Measurements from ENCODE around the gene MAGEF1.
"Not testable (repeated sequence)": the region's sequence is repeated elsewhere in the genome, so short reads cannot be mapped to it uniquely, and the experiment has no call there.

The MAGEF1 gene

DNA sequence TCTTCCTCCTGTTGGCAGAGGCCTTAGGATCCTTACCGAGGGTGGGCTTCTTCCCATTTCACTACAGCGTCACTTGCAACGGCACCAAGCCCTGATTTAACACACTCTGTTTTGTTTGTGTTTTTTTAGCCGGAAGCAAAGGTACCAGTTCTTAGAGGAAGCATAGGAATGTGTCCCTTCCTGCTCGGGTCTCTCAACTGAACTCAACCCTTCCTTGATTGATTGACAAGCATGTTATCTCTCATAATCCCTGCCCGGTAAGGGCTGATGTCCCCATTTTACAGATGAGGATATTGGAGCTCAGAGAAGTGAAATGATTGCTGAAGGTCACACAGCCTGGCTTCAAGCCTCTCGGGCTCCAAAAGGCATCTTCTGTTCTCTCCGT lies 26.6 kb upstream of the MAGEF1 start:
- peaks cover 0 to 53% (median 10%) of the 10 kb centered on the region in 10 experiments; a peak in 13 of 20 replicates for H3K4me1 ChIP-seq
- no peaks in the 10 kb centered on the region for H3K9me3 ChIP-seq (replicated peaks in 1 of 11)
- H3K36me3 ChIP-seq, result no peaks in the 10 kb centered on the region
- no peak overlapping the region for H3K9ac ChIP-seq
- TF ChIP-seq Cebpa-rat (IDR thresholded peaks at IDR 0.05), result no peak
- peak overlapping the region in 4 of 11 experiments; percentile 7 to 84 (median 68); a peak in 6 of 22 replicates for H3K4me2 ChIP-seq
- 0 out of 22 replicates have a peak overlapping the region, but pooled peaks of 1 of the 11 experiments have one; percentile 9 for H3K27ac ChIP-seq
- H3K27me3 ChIP-seq, result no peaks in the 10 kb centered on the region
- H3K4me3 ChIP-seq, result no peak overlapping the region
- H4K20me1 ChIP-seq, result no peaks in the 10 kb centered on the region

DNA sequence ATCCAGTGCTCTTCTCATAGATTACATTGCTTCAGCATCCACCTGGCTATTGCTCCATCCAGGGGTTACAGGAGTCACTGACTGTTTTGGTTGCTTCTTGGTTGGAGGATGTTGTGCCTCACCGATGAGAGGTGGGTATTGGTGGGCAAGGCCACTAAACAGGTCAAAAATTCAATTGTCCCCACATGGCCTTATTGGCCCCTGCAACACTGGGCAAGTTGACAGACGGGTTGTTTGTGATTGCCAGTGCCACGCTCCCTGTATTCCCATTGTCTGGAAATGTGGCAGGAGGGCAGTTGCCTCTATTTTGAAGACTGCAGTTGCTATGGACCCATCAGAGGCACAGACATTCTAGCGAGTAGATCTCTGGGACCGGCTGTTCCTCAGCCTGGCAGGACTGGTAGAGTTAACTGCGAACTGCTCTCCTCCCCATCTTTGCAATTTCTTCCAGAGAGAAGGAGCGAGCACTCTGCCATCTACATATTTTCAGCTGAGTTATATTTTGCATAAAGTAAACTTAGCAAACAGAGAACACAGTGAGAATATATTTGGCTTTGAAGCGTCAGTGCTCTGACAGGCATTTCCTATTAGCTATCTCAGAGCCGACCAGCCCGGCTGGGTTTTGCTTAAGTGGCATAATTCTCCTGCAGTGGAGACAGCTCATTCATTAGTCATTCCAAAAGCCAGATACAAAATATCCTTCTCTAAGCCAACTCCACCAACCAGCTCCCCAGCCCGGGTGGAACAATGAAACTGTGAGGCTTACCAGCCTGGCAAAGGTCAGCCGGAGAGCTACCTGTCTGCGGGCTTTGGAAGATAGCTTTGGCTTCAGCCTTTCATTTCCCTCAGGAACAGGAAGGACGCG lies 26.0 kb upstream of the MAGEF1 start:
- no peak for TF ChIP-seq Cebpa-rat (IDR thresholded peaks at IDR 0.05)
- no peaks in the 10 kb centered on the region for H3K9me3 ChIP-seq (replicated peaks in 1 of 11)
- H3K27ac ChIP-seq, result 0 out of 22 replicates have a peak overlapping the region, but pooled peaks of 1 of the 11 experiments have one; percentile 9
- no peaks in the 10 kb centered on the region for H3K27me3 ChIP-seq
- no peak overlapping the region for H3K4me3 ChIP-seq
- peak overlapping the region in 4 of 11 experiments; percentile 7 to 84 (median 68); a peak in 7 of 22 replicates for H3K4me2 ChIP-seq
- H4K20me1 ChIP-seq, result no peaks in the 10 kb centered on the region
- H3K9ac ChIP-seq, result no peak overlapping the region
- H3K36me3 ChIP-seq, result no peaks in the 10 kb centered on the region
- H3K4me1 ChIP-seq, result peaks cover 0 to 53% (median 10%) of the 10 kb centered on the region in 10 experiments; a peak in 13 of 20 replicates

DNA sequence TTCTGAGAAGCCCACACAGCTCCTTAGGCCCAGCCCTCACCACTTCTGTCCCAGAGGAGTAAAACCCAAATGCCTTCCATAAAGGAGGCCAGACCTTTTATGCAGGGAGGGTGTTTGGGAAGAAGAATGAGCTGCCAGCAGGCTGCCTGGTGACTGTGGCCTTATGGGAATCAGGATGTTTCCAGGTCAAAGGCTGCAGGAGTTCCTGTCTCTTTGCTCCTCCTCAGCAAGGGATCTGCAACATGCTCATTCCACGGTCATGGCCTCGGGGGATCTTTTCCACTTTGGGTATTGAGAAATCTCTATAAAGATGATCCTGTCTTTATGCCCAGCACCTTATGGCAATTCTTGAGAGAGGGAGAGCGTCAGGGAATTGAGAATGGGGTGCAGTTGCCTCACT lies 25.2 kb upstream of the MAGEF1 start:
- no peak for TF ChIP-seq Cebpa-rat (IDR thresholded peaks at IDR 0.05)
- Histone ChIP-seq H3K4me1 (peaks cover 0 to 49% (median 10%) of the 10 kb centered on the region in 10 experiments; a peak in 13 of 20 replicates), H3K9ac (no peak overlapping the region), H3K36me3 (no peaks in the 10 kb centered on the region), H3K27me3 (no peaks in the 10 kb centered on the region), H3K27ac (no peak overlapping the region), H4K20me1 (no peaks in the 10 kb centered on the region), H3K9me3 (replicated peaks in 1 of 11) (no peaks in the 10 kb centered on the region), H3K4me2 (peak overlapping the region in 3 of 11 experiments; percentile 65 to 84 (median 70); a peak in 4 of 22 replicates), H3K4me3 (no peak overlapping the region)

DNA sequence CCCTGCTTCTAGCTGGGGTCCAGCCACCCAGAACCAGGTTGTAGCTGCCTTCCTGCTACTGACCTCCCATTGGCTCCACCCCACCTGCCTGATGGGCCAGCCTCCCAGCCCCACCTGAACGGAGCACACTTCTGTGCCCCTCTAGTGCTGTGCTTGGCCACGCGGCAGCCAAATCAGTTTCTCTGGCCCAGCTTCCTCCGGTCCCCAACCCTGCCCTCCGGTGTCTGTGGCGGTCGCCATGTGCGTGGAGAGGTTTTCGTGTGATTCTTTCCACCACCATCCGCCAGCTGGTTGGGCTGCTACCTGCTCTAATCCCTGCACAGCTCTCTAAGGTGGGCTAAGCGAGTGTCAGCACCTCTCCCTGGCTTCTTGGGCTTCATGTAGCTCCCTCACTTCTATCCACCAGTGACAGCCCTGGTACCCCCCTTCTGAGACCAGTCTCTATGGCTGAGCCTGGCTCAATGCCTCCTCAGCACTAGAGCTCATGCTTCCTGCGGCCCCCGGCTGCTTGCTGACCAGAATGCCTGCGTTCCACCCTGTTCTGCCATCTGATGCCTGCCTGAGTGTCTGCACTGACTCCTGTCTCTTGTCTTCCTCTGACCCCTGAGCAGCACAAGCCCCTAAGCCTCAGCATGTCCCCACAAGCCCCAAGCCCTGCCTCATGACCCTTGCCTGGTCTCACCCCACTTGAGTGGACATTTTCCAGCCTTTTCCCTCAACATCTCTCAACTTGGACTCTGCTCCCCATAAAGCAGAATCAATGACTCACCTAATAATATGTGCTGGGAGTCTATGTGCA lies 23.2 kb upstream of the MAGEF1 start:
- Histone ChIP-seq H3K9ac (no peak overlapping the region), H3K36me3 (no peaks in the 10 kb centered on the region), H3K27me3 (no peaks in the 10 kb centered on the region), H3K4me1 (peaks cover 0 to 29% (median 1%) of the 10 kb centered on the region in 10 experiments; a peak in 11 of 20 replicates), H4K20me1 (no peaks in the 10 kb centered on the region), H3K27ac (no peak overlapping the region), H3K4me2 (no peak overlapping the region), H3K4me3 (no peak overlapping the region), H3K9me3 (replicated peaks in 1 of 11) (no peaks in the 10 kb centered on the region)
- TF ChIP-seq Cebpa-rat (IDR thresholded peaks at IDR 0.05), result no peak

DNA sequence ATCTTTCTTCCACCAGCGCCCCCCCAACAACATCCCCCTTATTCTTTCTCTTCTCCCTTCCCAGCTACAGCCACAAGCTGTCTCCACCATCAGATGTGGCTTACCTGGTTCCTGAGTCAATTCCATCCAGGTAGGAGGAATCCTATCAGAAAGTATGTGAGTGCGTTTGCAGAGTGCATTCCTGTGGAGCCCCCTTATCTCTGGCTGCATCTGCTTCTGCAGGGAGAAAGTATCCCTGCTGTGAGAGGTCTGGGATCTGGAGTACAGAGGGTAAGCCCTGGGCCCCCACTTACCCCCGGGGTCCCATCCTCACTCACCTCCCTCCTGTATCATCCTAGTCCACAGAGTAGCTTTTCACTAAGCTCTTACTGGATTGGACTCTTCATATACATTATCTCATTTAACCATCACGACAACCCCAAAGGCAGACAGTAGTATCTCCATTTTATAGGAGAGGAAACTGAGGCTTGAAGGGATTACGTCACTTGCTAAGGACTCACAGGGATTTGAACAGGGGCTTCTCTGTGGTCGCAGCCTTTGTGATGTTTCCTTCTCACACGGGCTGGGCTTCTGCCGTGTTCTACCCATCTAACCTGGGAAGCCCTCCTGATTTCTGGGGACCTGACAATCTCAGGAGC lies 22.2 kb upstream of the MAGEF1 start:
- Histone ChIP-seq H3K9me3 (replicated peaks in 1 of 11) (no peaks in the 10 kb centered on the region), H3K4me1 (peaks cover 0 to 21% (median 0%) of the 10 kb centered on the region in 10 experiments; a peak in 8 of 20 replicates), H3K36me3 (no peaks in the 10 kb centered on the region), H3K4me3 (no peak overlapping the region), H4K20me1 (no peaks in the 10 kb centered on the region), H3K4me2 (no peak overlapping the region), H3K9ac (no peak overlapping the region), H3K27ac (no peak overlapping the region), H3K27me3 (no peaks in the 10 kb centered on the region)
- no peak for TF ChIP-seq Cebpa-rat (IDR thresholded peaks at IDR 0.05)

DNA sequence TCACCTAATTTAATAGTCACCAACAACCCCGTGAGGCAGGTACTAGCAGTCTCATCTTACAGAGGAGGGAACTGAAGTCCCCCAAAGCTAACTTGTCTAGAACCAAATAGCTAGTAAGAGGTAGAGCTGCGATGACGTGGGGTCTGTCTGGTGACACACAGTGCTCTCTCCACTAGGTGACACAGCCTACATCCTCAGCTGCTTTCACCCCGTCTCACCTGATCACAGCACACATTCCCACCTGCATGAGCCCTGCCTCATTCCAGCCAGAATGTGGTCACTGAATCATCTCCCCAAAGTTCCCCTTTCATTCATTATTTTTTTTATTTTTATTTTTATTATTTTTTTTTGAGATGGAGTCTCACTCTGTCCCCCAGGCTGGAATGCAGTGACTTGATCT lies 21.3 kb upstream of the MAGEF1 start:
- Histone ChIP-seq H3K36me3 (no peaks in the 10 kb centered on the region), H3K4me3 (no peak overlapping the region), H3K27me3 (no peaks in the 10 kb centered on the region), H4K20me1 (no peaks in the 10 kb centered on the region), H3K4me2 (no peak overlapping the region), H3K4me1 (peaks cover 0 to 12% (median 0%) of the 10 kb centered on the region in 10 experiments; a peak in 8 of 20 replicates), H3K27ac (no peak overlapping the region), H3K9me3 (replicated peaks in 1 of 11) (no peaks in the 10 kb centered on the region), H3K9ac (no peak overlapping the region)
- no peak for TF ChIP-seq Cebpa-rat (IDR thresholded peaks at IDR 0.05)

DNA sequence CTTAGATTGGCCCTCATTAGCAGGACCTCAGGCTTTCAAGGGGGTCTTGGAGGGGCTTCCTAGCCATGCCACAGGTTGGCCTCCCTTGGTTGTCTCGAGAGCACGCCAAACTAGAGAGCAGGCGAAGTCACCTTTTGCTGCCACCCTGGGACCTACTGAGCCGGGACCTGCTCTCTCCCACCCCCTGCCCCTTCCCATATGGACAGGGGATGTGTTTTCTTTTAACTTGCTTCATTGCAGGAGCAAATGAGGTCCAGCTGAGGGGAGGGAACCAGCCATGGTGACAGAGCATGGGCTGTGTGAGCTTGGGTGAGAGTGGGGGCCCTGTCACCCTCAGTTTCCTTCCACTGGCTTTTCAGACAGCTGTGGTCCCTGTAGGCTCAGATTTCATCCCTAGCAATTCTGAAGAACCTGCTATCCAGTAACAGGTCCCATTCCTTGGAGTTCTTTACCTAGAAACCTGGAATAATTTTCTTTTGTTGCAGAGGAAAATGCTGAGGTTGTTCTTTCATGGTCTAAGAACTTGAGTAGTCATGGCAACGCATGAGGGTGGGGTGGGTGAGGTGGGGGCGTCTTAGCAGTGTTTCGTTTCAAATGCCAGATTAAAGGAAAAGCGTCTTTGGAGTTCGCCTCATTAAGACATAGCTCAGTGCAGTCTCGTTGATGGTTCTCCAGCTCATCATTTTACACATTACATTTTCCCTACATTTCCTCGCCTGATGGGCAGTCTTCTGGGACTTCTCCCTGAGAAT lies 20.1 kb upstream of the MAGEF1 start:
- no peak overlapping the region for H3K4me2 ChIP-seq
- no peaks in the 10 kb centered on the region for H3K27me3 ChIP-seq
- H4K20me1 ChIP-seq, result no peaks in the 10 kb centered on the region
- peaks cover 0 to 6% (median 0%) of the 10 kb centered on the region in 10 experiments; a peak in 7 of 20 replicates for H3K4me1 ChIP-seq
- H3K4me3 ChIP-seq, result no peak overlapping the region
- H3K27ac ChIP-seq, result no peak overlapping the region
- H3K36me3 ChIP-seq, result no peaks in the 10 kb centered on the region
- no peak for TF ChIP-seq Cebpa-rat (IDR thresholded peaks at IDR 0.05)
- H3K9me3 ChIP-seq (replicated peaks in 1 of 11), result no peaks in the 10 kb centered on the region
- no peak overlapping the region for H3K9ac ChIP-seq

DNA sequence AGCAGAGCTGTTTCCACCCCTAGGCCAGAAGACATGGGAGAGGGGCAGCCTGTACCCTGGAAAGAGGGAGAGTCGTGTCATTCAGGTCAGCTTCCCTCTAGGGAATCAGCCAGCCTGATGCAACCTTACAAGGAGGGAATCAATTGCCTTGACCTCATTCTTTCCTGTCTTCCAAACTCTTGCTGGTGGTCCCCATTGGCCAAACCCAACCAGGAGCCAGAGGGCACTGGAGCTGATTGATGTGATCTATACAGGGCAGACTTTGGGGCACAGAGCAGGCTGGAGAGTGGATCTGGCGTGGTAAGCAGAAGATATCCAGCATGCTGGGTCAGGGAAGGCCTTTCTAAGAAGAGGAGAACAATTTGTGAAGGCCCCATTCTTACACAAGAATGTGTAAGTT lies 19.1 kb upstream of the MAGEF1 start:
- H3K9ac ChIP-seq, result no peak overlapping the region
- H3K4me1 ChIP-seq, result peaks cover 0 to 16% (median 2%) of the 10 kb centered on the region in 10 experiments; a peak in 8 of 20 replicates
- no peaks in the 10 kb centered on the region for H4K20me1 ChIP-seq

DNA sequence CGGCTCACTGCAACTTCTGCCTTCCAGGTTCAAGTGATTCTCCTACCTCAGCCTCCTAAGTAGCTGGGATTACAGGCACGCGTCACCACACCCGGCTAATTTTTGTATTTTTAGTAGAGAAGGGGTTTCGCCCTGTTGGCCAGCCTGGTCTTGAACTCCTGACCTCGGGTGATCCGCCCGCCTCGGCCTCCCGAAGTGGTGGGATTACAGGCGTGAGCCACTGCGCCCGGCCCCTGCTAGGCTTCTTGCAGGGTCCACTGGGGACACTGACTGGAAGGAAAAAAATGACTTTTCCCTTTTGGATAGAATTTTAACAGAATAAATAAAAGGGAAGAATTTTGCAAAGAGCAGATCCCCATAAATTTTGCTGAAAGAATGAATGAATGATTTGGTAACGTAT lies 17.3 kb upstream of the MAGEF1 start:
- not testable (repeated sequence) for H3K27me3 ChIP-seq, H3K4me2 ChIP-seq

More for the DNA sequence above, 19.1 kb upstream of the MAGEF1 start:
- Histone ChIP-seq H3K4me2 (no peak overlapping the region), H3K27ac (no peak overlapping the region), H3K36me3 (no peaks in the 10 kb centered on the region), H3K4me3 (no peak overlapping the region), H3K27me3 (no peaks in the 10 kb centered on the region), H3K9me3 (replicated peaks in 1 of 11) (no peaks in the 10 kb centered on the region)
- no peak for TF ChIP-seq Cebpa-rat (IDR thresholded peaks at IDR 0.05)

More for the DNA sequence above, 17.3 kb upstream of the MAGEF1 start:
- H3K27ac ChIP-seq; H3K9ac ChIP-seq; H3K9me3 ChIP-seq (replicated peaks in 1 of 11); H3K36me3 ChIP-seq; H3K4me3 ChIP-seq; H4K20me1 ChIP-seq: not testable (repeated sequence)
- peaks cover 0 to 20% (median 2%) of the 10 kb centered on the region in 10 experiments; a peak in 8 of 20 replicates for H3K4me1 ChIP-seq

All from BLaER1 treated with 17β-estradiol and CSF1 and Interleukin-3, amounts not matched to agents 10 nM and 100 nM (cell line).